Left lobe of liver (tissue), 2 donors: Measurements from ENCODE around the gene UGT1A10. TPM values are rescaled to one million over a fixed set of nuclear protein-coding genes. Genes with fewer than 3 reads are reported as not detected.
"Not testable (repeated sequence)": the region's sequence is repeated elsewhere in the genome, so short reads cannot be mapped to it uniquely, and the experiment has no call there.

ENCODE experiments used
- ATAC-seq: fragments of 200-7000 bp; cut with Tn5 transposase; one replicate; pipeline ENCODE4 v1.9.1; 2020; ENCODE audit warnings: mild to moderate bottlenecking, moderate library complexity
- DNase-seq: peaks from one replicate; pipeline ENCODE4 v3.0.0-alpha.2; 2020; ENCODE audit warnings: low spot score
- total RNA-seq: library from RNA; stranded (reverse); gene quantifications from one replicate; pipeline ENCODE4 v1.2.1, GENCODE V29; 2021
- donor health status: DM: no; HTN: no; CAD: no; lungs with moderate emphysema.
- donor health status: DM: no; HTN: yes; CAD: no.

UGT1A10 gene
- total RNA-seq, 1 donor from 2014 or later: 0.45 TPM

- DNase-seq: not testable (repeated sequence)
- ATAC-seq: peak; percentile 72
Measured at GRCh38 chr2:233736868-233737653, 100.8 kb downstream of the UGT1A10 start.

- ATAC-seq: no peak
- DNase-seq: no peak
Measured at GRCh38 chr2:233740870-233741269, 104.6 kb downstream of the UGT1A10 start.

- ATAC-seq: peak; percentile 3
- no peak for DNase-seq
Measured at GRCh38 chr2:233743464-233744259, 107.4 kb downstream of the UGT1A10 start.

GRCh38 chr2:233745073-233745755, 109.0 kb downstream of the UGT1A10 start:
- ATAC-seq: peak; percentile 54
- peak; percentile 75 for DNase-seq

- not testable (repeated sequence) for DNase-seq, ATAC-seq
Measured at GRCh38 chr2:233745838-233746237, 109.6 kb downstream of the UGT1A10 start.

GRCh38 chr2:233746475-233747282, 110.4 kb downstream of the UGT1A10 start:
- peak; percentile 33 for ATAC-seq
- DNase-seq: no peak

- ATAC-seq: no peak
- DNase-seq: no peak
Measured at GRCh38 chr2:233747283-233747544, 111.0 kb downstream of the UGT1A10 start.

GRCh38 chr2:233750689-233751088, 114.4 kb downstream of the UGT1A10 start:
- not testable (repeated sequence) for ATAC-seq, DNase-seq

GRCh38 chr2:233751212-233752009, 115.2 kb downstream of the UGT1A10 start:
- not testable (repeated sequence) for ATAC-seq, DNase-seq

GRCh38 chr2:233754872-233755611, 118.8 kb downstream of the UGT1A10 start:
- ATAC-seq (peak; percentile 10), DNase-seq (no peak)

- peak; percentile 54 for ATAC-seq
- DNase-seq: peak; percentile 72
Measured at GRCh38 chr2:233756429-233757081, 120.3 kb downstream of the UGT1A10 start.

GRCh38 chr2:233758141-233758540, 121.9 kb downstream of the UGT1A10 start:
- no peak for ATAC-seq

GRCh38 chr2:233758849-233759248, 122.6 kb downstream of the UGT1A10 start:
- no peak for DNase-seq
- ATAC-seq: no peak

More at GRCh38 chr2:233758141-233758540, 121.9 kb downstream of the UGT1A10 start:
- DNase-seq: no peak

GRCh38 chr2:233760043-233760442, 123.8 kb downstream of the UGT1A10 start, which contains the start of gene UGT1A1:
Gene UGT1A1, plus strand, starts transcription at chr2:233760270. Its CDS starts 18 bp downstream, at chr2:233760288.
- ATAC-seq: peak; percentile 26
- DNase-seq: no peak

GRCh38 chr2:233761040-233761769, 125.0 kb downstream of the UGT1A10 start:
- no peak for DNase-seq
- ATAC-seq: peak; percentile 41

GRCh38 chr2:233764264-233764663, 128.0 kb downstream of the UGT1A10 start:
- peak; percentile 87 for DNase-seq
- peak; percentile 65 for ATAC-seq

GRCh38 chr2:233764761-233765160, 128.5 kb downstream of the UGT1A10 start:
- DNase-seq: peak; percentile 60
- peak; percentile 2 for ATAC-seq

GRCh38 chr2:233766416-233766815, 130.2 kb downstream of the UGT1A10 start:
- DNase-seq (no peak), ATAC-seq (no peak)
